Cardiac septum (tissue), 1 donor: ENCODE data around the gene MTF2. TPM values are rescaled to one million over a fixed set of nuclear protein-coding genes. Genes with fewer than 3 reads are reported as not detected.
"Not testable (repeated sequence)": the region's sequence is repeated elsewhere in the genome, so short reads cannot be mapped to it uniquely, and the experiment has no call there.

Experiments used
- DNase-seq: peaks from one replicate; pipeline ENCODE4 v3.0.0-alpha.2; 2020; ENCODE audit warnings: low spot score
- intact Hi-C: fragments of 100-400 bp; cut with DNase I; formaldehyde crosslinking; loops from one replicate; pipeline ENCODE4 v1.14.0; 2022
- total RNA-seq: library from RNA; stranded (reverse); fragmentation: NEBNext Ultra II Directional; extraction: Animal tissue kit (Norgen Biotek cat#: 25700); gene quantifications from one replicate; pipeline ENCODE4 v1.2.1, GENCODE V29; 2021
- donor health status: DM: no; HTN: no; CAD: no.

The MTF2 gene
- total RNA-seq, 1 donor from 2014 or later, result 7.0 TPM

- no peak for DNase-seq
- intact Hi-C loops, result no loop called here
Observed at GRCh38 chr1:93172778-93173177, 93.7 kb downstream of the MTF2 start.

- DNase-seq, intact Hi-C loops: not testable (repeated sequence)
Observed at GRCh38 chr1:93174638-93175037, 95.6 kb downstream of the MTF2 start.

GRCh38 chr1:93177991-93178390 is 98.9 kb downstream of the MTF2 start:
- DNase-seq, result no peak

GRCh38 chr1:93178418-93178817 is 99.3 kb downstream of the MTF2 start:
- intact Hi-C loops, result no loop called here
- DNase-seq, result no peak

More at GRCh38 chr1:93177991-93178390, 98.9 kb downstream of the MTF2 start:
- intact Hi-C loops, result no loop called here

- DNase-seq, result peak; percentile 99
- intact Hi-C loops, result loop anchor here (1.0 to 5.0 kb wide), 2 partner anchors 101 to 667 kb away; partner anchors contain the start of gene MTF2
Observed at GRCh38 chr1:93179886-93180722, 101.0 kb downstream of the MTF2 start, which contains the start of gene TMED5. Gene TMED5 (minus strand): TSS chr1:93180413. CDS start chr1:93180242, 171 bp downstream.

GRCh38 chr1:93180723-93181613 is 101.9 kb downstream of the MTF2 start, which contains the start of gene CCDC18:
Gene CCDC18 (plus strand): TSS chr1:93180724. CDS start chr1:93183362, 2,638 bp downstream.
- intact Hi-C loops, result loop anchor here (1.0 to 5.0 kb wide), 2 partner anchors 102 to 666 kb away; partner anchors contain the start of gene MTF2
- no peak for DNase-seq

- DNase-seq, result no peak
- intact Hi-C loops, result no loop called here
Observed at GRCh38 chr1:93186667-93187066, 107.6 kb downstream of the MTF2 start.

Other genes starting within 250 kb of the MTF2 start
- gene RPL5, start 247.2 kb upstream of the MTF2 start, total RNA-seq, result 455 TPM
- 7.5 TPM for gene DIPK1A, start 117.8 kb upstream of the MTF2 start, total RNA-seq
- gene TMED5, start 101.1 kb downstream of the MTF2 start, total RNA-seq, result 42.2 TPM
- gene CCDC18, start 101.4 kb downstream of the MTF2 start, total RNA-seq, result 2.3 TPM